Measurements from ENCODE around the gene MLLT3.
A peak's percentile ranks its signal among the peaks of the same experiment; 100 is the strongest.

MLLT3 gene

DNA sequence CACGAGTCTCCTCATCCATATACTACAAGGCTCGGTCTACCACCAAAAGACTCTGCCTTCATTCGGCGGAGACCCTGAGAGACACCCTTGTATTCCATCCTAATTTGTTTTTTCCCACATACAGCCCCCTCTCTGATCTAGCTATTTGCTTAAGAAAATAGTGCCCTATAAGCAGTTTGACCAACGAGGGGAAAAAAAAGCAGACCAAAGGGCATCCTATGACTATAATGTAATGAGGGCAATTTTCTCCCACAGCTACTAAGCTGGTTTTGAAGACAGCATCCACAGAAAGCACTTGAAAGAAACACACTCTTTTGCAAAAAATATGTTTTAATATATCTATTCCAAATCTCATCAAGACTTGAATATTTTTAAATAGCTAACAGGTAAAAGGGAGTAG, 147.8 kb downstream of the MLLT3 start:
- no peak for DNase-seq (ENCODE audit: low read depth)

- no peak for DNase-seq (ENCODE audit: low read depth)
These were observed 148.7 kb downstream of the MLLT3 start for GRCh38 chr9:20473515-20474013.

DNA sequence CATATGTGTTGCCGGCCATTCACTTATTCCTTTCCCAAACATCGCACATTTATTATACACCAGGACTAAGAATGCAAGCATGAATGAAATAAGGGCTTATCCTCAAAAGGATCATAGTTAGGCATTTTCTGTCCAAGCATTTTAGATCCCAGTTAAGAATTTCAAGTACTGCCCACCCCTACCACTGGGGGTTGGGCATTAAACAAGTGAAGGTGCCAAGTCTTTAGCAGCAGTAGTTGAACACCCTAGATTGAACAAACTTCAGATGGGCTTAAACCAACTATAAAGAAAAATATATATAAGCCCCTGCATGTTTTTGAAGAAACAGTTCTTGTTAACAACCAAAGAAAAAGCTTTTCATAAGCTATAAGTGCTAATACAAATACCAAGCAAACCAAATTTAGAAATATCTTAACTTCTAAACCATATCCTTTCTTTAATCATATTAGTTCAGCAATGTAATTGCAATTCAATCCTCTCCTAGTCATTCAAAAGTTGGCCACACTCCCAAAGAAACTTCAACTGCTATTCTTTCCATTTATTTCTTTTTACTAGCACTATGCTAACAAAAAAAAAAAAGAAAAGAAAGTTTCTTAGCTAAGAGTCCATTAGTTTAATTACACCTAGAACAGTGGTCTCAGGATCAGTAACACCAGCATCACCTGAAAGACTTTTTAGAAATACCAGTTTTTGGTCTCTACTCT, 149.8 kb downstream of the MLLT3 start:
- DNase-seq (ENCODE audit: low read depth): no peak

- DNase-seq (ENCODE audit: low read depth): no peak
These were observed 155.8 kb downstream of the MLLT3 start for GRCh38 chr9:20466328-20467008.

DNA sequence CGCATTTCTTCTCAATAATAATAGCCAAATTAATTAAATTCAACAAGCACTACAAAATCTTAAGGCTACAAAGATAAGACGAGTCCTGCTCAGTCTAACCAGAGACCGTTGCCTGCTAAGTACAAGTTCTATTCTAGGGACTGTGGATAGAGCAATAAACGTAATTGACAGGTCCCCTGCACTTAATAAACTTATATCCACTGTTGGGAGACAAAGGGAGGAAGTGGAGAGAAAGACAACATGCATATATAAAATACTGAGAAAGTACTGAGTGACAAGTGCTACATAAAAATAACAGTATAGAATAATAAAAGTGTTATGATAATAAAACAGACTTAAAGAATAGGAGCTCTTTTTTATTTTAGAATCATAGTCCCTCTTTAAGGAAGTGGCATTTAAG, 158.1 kb downstream of the MLLT3 start:
- DNase-seq (ENCODE audit: low read depth): no peak

GRCh38 chr9:20463823-20464222, 158.5 kb downstream of the MLLT3 start:
- no peak for DNase-seq (ENCODE audit: low read depth)

- DNase-seq (ENCODE audit: low read depth): no peak
These were observed 159.9 kb downstream of the MLLT3 start for GRCh38 chr9:20462410-20462809.

DNA sequence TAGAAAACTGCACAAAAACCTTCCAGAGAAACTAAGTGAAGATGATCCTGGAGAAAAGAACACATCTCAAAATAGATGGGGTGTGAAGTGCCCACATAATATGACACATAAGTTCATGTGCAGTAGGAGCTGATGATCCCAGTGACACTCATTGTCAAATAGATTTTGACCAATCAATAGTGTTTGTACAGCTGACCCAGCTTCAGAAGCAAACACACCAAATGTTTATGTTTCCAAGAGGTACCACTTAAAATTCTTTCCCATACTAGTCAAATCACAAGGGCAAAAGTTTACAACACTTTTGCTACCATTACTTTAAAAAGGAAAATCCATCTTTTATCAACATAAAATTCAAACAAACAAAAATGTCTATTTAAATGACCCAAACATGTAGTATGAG, 175.0 kb downstream of the MLLT3 start:
- no peak for DNase-seq (ENCODE audit: low read depth)

GRCh38 chr9:20446248-20446647, 176.1 kb downstream of the MLLT3 start:
- DNase-seq (ENCODE audit: low read depth): no peak

DNA sequence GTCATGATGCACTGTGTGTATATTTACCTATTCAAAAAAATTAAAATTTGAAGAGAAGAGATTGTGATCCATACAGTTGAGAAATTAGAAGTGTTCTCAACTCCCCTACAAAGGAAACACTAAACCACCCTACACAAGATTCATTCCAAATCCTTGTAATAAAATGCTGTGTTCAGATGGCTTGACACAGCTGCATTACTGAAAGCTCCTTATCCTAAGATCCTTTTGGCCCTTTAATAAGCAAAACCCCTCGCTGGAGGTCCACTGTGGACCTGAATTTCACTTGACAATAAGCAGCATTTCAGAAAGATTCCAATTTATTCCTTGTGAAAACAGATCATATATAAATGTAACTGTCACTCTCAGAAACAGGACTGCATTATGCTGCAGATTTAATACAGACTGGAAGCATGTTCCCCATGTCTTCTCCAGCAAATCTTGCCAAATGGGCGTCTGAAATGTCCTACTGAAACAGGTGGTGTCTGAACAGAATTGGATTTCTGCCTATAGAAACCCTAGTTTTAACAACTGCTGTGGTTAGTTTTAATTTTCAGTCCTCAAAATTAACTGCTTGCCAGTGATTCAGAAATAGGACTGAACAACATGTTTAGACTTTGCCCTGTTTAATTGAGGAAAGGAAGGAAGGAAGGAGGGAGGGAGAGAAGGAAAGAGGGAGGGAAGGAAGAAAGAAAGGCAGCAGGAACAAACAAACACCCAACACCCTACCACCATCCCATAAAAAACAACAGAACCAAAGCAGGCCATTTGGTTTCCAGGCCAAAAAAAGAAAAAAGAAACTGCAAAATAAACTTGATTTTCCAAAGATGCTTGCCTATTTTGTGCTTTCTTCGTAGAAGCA, 179.6 kb downstream of the MLLT3 start:
- DNase-seq (ENCODE audit: low read depth): no peak

DNA sequence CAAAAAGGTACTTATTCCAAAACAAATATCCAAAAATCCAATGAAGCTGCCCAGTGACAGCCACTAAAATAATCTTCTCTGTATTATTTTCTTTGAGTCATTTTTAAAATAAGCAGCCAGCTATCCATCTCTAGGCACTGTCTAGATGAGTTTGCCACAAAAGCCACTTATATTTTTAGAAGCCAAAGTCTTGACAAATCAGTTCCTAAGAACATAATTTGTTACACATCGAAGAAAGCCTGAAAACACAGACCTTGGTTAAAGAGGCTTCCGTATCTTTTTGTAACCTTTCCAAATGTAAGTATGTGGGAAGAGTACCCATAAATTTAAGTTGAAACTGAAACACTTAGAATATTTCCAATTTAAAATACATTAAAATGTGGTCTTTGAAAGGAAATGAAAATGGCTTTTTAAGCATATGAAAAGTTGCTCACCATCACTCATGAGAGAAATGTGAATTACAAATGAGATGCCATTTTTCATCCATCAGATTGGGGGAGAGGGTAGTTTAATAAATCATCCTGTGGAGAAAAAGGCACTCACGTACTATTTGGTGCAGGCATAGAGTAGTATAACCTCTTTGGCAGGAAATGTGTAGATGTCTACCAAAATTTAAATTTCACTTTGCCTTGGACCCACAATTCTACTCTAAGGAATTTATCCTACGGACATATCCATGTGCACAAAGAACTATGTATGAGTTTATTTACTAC, 180.4 kb downstream of the MLLT3 start:
- no peak for DNase-seq (ENCODE audit: low read depth)

GRCh38 chr9:20441166-20441565, 181.1 kb downstream of the MLLT3 start:
- DNase-seq (ENCODE audit: low read depth): no peak

- peak; percentile 7 for DNase-seq (ENCODE audit: low read depth)
These were observed 184.8 kb downstream of the MLLT3 start for GRCh38 chr9:20437476-20437875.

DNA sequence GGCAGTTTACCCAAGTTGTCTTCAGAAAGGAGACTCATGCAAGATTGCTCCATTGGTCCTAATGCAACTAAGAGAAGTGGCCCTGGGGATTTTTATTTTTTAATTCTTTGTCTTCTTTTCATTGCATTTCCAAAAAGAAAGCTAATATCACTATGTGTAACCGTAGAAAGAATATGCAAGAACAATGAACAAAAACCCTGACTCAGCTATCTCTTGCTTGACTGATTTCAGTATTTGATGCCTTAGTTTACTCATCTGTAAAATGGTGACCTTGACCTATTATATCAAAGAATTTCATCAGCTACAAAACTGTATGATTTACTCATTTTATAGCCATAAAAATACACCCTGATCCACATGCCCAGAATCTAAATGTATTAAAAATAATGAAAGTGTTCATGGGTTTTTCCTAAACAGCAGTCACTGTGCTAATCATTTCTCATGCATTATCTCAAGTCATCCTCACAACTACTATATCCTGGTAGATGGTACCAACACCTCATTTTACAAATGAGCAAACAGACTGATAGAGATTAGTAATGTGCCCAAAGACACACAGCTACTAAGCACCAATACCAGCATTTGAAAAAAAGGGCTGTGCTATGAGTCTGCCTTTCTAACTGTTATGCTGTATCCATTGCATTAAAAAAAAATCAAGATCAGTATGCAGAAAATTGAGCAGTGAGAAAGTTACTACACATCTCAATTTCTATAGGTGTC, 185.7 kb downstream of the MLLT3 start:
- no peak for DNase-seq (ENCODE audit: low read depth)

DNA sequence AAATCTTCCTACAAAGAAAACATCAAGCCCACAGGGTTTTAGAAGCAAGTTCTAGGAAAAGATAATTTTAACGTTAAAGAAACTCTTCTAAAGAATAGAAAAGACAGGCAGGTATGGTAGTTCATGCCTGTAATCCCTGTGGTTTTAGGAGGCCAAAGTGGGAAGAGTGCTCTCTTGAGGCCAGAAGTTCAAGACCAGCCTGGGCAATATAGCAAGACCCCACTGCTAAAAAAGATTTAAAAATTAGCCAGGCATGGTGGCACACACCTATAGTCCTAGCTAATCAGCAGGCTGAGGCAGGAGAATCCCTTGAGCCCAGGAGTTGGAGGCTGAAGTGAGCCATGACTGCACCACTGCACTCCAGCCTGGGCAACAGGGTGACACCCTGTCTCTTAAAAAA, 193.3 kb downstream of the MLLT3 start:
- DNase-seq (ENCODE audit: low read depth): no peak

DNA sequence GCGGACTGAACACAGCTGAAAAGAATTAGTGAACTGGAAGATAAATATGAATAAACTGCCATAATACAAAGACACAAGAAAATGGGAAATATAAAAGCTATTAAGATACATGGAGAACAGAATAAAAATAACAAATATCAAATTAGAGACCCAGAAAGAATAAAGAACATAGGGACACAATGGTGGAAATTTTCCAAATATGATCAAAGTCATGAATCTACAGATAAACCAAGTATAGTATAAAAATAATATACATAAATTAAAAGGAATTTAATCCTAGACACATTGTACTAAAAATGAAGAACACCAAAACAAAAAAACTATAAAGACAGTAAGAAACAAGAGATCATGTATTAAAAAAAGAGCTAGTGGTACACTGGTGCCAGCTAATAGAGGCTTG, 194.9 kb downstream of the MLLT3 start:
- no peak for DNase-seq (ENCODE audit: low read depth)

- no peak for DNase-seq (ENCODE audit: low read depth)
These were observed 196.3 kb downstream of the MLLT3 start for GRCh38 chr9:20426019-20426418.

- DNase-seq (ENCODE audit: low read depth): no peak
These were observed 202.8 kb downstream of the MLLT3 start for GRCh38 chr9:20419533-20419932.

DNA sequence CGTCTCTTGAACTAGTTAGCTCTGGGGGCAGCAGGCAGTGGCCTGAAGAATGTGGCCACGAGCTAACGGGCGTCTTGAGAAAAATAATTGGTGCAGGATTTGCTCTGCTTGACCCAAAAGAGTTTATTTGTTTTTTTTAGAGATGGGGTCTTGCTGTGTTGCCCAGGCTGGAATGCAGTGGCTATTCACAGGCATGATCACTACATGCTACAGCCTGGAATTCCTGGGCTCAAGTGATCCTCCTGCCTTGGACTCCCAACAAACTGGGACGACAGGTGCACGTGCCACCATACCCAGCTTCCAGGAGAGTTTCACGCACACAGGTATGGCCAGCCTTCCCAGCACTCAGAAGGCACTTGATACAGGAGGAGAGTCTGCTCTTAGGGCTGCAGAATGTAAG, 203.8 kb downstream of the MLLT3 start:
- DNase-seq (ENCODE audit: low read depth): no peak

DNA sequence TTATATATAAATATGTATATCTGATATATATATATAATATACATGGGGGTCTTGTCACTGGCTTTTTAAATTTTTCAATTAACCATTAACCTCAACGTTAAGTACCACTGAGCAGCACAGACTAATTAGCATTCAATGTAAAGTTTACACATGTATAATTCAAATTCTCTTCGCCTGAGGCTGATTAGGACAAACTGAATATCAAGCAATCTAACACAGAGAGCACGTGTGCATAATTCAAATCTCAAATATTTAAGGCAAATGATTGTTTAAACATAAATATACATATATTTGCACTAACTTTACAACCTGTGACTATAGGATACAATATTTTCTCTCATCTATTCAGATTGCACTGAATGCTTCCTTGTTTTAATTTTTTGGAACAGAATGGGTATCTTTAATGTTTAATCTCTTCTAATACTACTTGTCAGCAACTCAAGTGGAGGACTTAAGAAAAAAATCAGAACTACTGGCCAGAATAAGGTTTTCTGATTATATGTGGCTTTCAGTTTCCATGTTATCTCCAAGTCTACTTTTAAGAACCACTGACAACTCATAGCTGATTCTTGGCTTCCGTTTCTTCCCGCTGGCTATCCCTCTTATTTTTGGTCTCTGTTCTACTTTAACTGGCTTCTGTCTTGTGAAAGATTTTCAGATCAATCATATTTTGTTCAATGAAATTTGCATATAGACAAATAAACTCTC, 204.8 kb downstream of the MLLT3 start:
- DNase-seq (ENCODE audit: low read depth): no peak

- DNase-seq (ENCODE audit: low read depth): no peak
These were observed 208.1 kb downstream of the MLLT3 start for GRCh38 chr9:20414150-20414549.
